ENCODE results near the gene PIN4. TPM values are rescaled to one million over a fixed set of nuclear protein-coding genes. Genes with fewer than 3 reads are reported as not detected.

Gene PIN4
- total RNA-seq (1 to 10 TPM; 4.1 to 9.8 (median 7.1) TPM), total RNA-seq (3.3 to 14.8 (median 9.3) reads per million in 29 experiments)
- total RNA-seq (2013): 11.3 TPM

- WGBS (ENCODE audit: insufficient coverage): 0% methylated on average over 16 of the region's 46 CpGs
These were observed at the start of gene PIN4 for GRCh38 chrX:72181178-72182125. Gene PIN4, plus strand, starts transcription at chrX:72181757. Its CDS starts 29 bp downstream, at chrX:72181786.

GRCh38 chrX:72132456-72132855 is 49.1 kb upstream of the PIN4 start:
- ChIA-PET POLR2A (interaction anchor here in 1 of 2 donors (1.2 kb wide), 1 partner anchor 9 kb away, joined by 5 read pairs; no protein-coding TSS in a partner anchor), CTCF (interaction anchor here in 1 of 2 donors (1.3 kb wide), 1 partner anchor 140 kb away, joined by 5 read pairs; no protein-coding TSS in a partner anchor)
- H3K4me1 Mint-ChIP-seq: peaks cover 11 to 24% (median 14%) of the 10 kb centered on the region in 3 donors
- H3K4me3 Mint-ChIP-seq: peak overlapping the region; percentile 62 to 81 (median 77)
- DNase-seq: no peak
- no peaks in the 10 kb centered on the region for H3K36me3 ChIP-seq (ENCODE audit: control insufficient read depth in 2 of 2, extremely low read depth in 1 of 2, insufficient read depth in 1 of 2, low read length in 1 of 2)
- peaks cover 0 to 18% of the 10 kb centered on the region in 2 experiments for H3K4me1 ChIP-seq (ENCODE audit: control insufficient read depth in 1 of 2, extremely low read depth in 1 of 2, insufficient read depth in 2 of 2, low read length in 2 of 2)
- H3K36me3 Mint-ChIP-seq: peaks cover 3% of the 10 kb centered on the region
- H3K27ac Mint-ChIP-seq: no peak overlapping the region
- H3K27ac ChIP-seq (ENCODE audit: low read length): no peak overlapping the region
- H3K9me3 ChIP-seq: no peaks in the 10 kb centered on the region
- peaks cover 0 to 21% of the 10 kb centered on the region in 2 experiments for H3K27me3 ChIP-seq (replicated peaks in 1 of 2; ENCODE audit: control insufficient read depth in 2 of 2, extremely low read depth in 1 of 2, insufficient read depth in 2 of 2, low read length in 1 of 2)
- H3K27me3 Mint-ChIP-seq: peaks cover 16 to 35% of the 10 kb centered on the region in 2 donors
- H3K9me3 Mint-ChIP-seq: no peaks in the 10 kb centered on the region
- H3K4me3 ChIP-seq (ENCODE audit: control insufficient read depth in 1 of 2, extremely low read depth in 1 of 2, low read length in 1 of 2): peak overlapping the region; percentile 38 to 40
- no CpG with 5 or more reads among the region's 3 CpGs for WGBS (ENCODE audit: insufficient coverage)
- ATAC-seq (replicated peaks in 1 of 4): no peak

More at GRCh38 chrX:72181178-72182125, at the start of gene PIN4:
- H3K27me3 ChIP-seq (replicated peaks in 1 of 2; ENCODE audit: control insufficient read depth in 2 of 2, extremely low read depth in 1 of 2, insufficient read depth in 2 of 2, low read length in 1 of 2): no peaks in the 10 kb centered on the region
- no peak within 1 kb of the TSS for H3K27ac Mint-ChIP-seq
- H3K4me3 ChIP-seq (ENCODE audit: control insufficient read depth in 1 of 2, extremely low read depth in 1 of 2, low read length in 1 of 2): peak within 1 kb of the TSS; percentile 75 to 84
- no peaks in the 10 kb centered on the region for H3K36me3 ChIP-seq (ENCODE audit: control insufficient read depth in 2 of 2, extremely low read depth in 1 of 2, insufficient read depth in 1 of 2, low read length in 1 of 2)
- H3K27ac ChIP-seq (ENCODE audit: low read length): peak within 1 kb of the TSS; percentile 58
- peak; percentile 89 to 95 (median 94) for ATAC-seq (replicated peaks in 1 of 4)
- no peaks in the 10 kb centered on the region for H3K9me3 ChIP-seq
- no peaks in the 10 kb centered on the region for H3K9me3 Mint-ChIP-seq
- peaks cover 7% of the 10 kb centered on the region for H3K36me3 Mint-ChIP-seq
- peak; percentile 64 to 89 (median 71) for DNase-seq
- H3K4me1 ChIP-seq (ENCODE audit: control insufficient read depth in 1 of 2, extremely low read depth in 1 of 2, insufficient read depth in 2 of 2, low read length in 2 of 2): peaks cover 4 to 14% of the 10 kb centered on the region in 2 experiments
- ChIA-PET POLR2A (interaction anchor here (0.6 to 1.4 kb wide), 3 partner anchors 83 to 96 kb away, joined by 3 to 5 read pairs (median 3); partner anchors contain the start of gene RPS4X (in 2 of the 2)), CTCF (interaction anchor here in 1 of 2 donors (0.9 to 1.4 kb wide), 5 partner anchors 55 to 183 kb away, joined by 3 to 5 read pairs (median 4); partner anchors contain the start of gene RPS4X)
- peaks cover 0 to 7% of the 10 kb centered on the region in 2 donors for H3K27me3 Mint-ChIP-seq
- H3K4me3 Mint-ChIP-seq: no peak within 1 kb of the TSS
- H3K4me1 Mint-ChIP-seq: peaks cover 8 to 20% (median 10%) of the 10 kb centered on the region in 3 donors

- CTCF ChIA-PET: no interaction called here
- 90% methylated on average over 2 of the region's 11 CpGs for WGBS (ENCODE audit: insufficient coverage)
- H3K27ac Mint-ChIP-seq: no peak overlapping the region
These were observed 47.6 kb upstream of the PIN4 start for GRCh38 chrX:72133851-72134546.

GRCh38 chrX:72137846-72138495 is 43.6 kb upstream of the PIN4 start:
- Mint-ChIP-seq H3K27me3 (peaks cover 8 to 26% of the 10 kb centered on the region in 2 donors), H3K4me1 (peaks cover 10 to 28% (median 11%) of the 10 kb centered on the region in 3 donors), H3K9me3 (no peaks in the 10 kb centered on the region), H3K27ac (no peak overlapping the region), H3K36me3 (peaks cover 5% of the 10 kb centered on the region), H3K4me3 (no peak overlapping the region)
- Histone ChIP-seq H3K9me3 (no peaks in the 10 kb centered on the region), H3K27ac (ENCODE audit: low read length) (no peak overlapping the region), H3K36me3 (ENCODE audit: control insufficient read depth in 2 of 2, extremely low read depth in 1 of 2, insufficient read depth in 1 of 2, low read length in 1 of 2) (peaks cover 0 to 2% of the 10 kb centered on the region in 2 donors), H3K27me3 (replicated peaks in 1 of 2; ENCODE audit: control insufficient read depth in 2 of 2, extremely low read depth in 1 of 2, insufficient read depth in 2 of 2, low read length in 1 of 2) (no peaks in the 10 kb centered on the region), H3K4me3 (ENCODE audit: control insufficient read depth in 1 of 2, extremely low read depth in 1 of 2, low read length in 1 of 2) (no peak overlapping the region), H3K4me1 (ENCODE audit: control insufficient read depth in 1 of 2, extremely low read depth in 1 of 2, insufficient read depth in 2 of 2, low read length in 2 of 2) (peaks cover 0 to 8% of the 10 kb centered on the region in 2 experiments)
- ATAC-seq (replicated peaks in 1 of 4): no peak
- POLR2A ChIA-PET: no interaction called here
- CTCF ChIA-PET: no interaction called here
- WGBS (ENCODE audit: insufficient coverage): no CpG with 5 or more reads among the region's 9 CpGs
- DNase-seq: no peak

More at GRCh38 chrX:72133851-72134546, 47.6 kb upstream of the PIN4 start:
- no peaks in the 10 kb centered on the region for H3K9me3 Mint-ChIP-seq
- no peaks in the 10 kb centered on the region for H3K9me3 ChIP-seq
- peaks cover 8 to 19% (median 13%) of the 10 kb centered on the region in 3 donors for H3K4me1 Mint-ChIP-seq
- peaks cover 0 to 21% of the 10 kb centered on the region in 2 experiments for H3K27me3 ChIP-seq (replicated peaks in 1 of 2; ENCODE audit: control insufficient read depth in 2 of 2, extremely low read depth in 1 of 2, insufficient read depth in 2 of 2, low read length in 1 of 2)
- H3K4me1 ChIP-seq (ENCODE audit: control insufficient read depth in 1 of 2, extremely low read depth in 1 of 2, insufficient read depth in 2 of 2, low read length in 2 of 2): peaks cover 0 to 18% of the 10 kb centered on the region in 2 experiments
- H3K36me3 ChIP-seq (ENCODE audit: control insufficient read depth in 2 of 2, extremely low read depth in 1 of 2, insufficient read depth in 1 of 2, low read length in 1 of 2): no peaks in the 10 kb centered on the region
- POLR2A ChIA-PET: no interaction called here
- no peak overlapping the region for H3K27ac ChIP-seq (ENCODE audit: low read length)
- H3K36me3 Mint-ChIP-seq: peaks cover 3% of the 10 kb centered on the region
- ATAC-seq (replicated peaks in 1 of 4): no peak
- no peak overlapping the region for H3K4me3 Mint-ChIP-seq
- H3K4me3 ChIP-seq (ENCODE audit: control insufficient read depth in 1 of 2, extremely low read depth in 1 of 2, low read length in 1 of 2): no peak overlapping the region
- H3K27me3 Mint-ChIP-seq: peaks cover 16 to 35% of the 10 kb centered on the region in 2 donors
- no peak for DNase-seq

GRCh38 chrX:72139538-72139937 is 42.0 kb upstream of the PIN4 start:
- peaks cover 0 to 20% of the 10 kb centered on the region in 2 experiments for H3K4me1 ChIP-seq (ENCODE audit: control insufficient read depth in 1 of 2, extremely low read depth in 1 of 2, insufficient read depth in 2 of 2, low read length in 2 of 2)
- CTCF ChIA-PET: no interaction called here
- 87% methylated on average over 4 of the region's 8 CpGs for WGBS (ENCODE audit: insufficient coverage)

More at GRCh38 chrX:72139538-72139937, 42.0 kb upstream of the PIN4 start:
- H3K27ac Mint-ChIP-seq: no peak overlapping the region
- H3K4me3 ChIP-seq (ENCODE audit: control insufficient read depth in 1 of 2, extremely low read depth in 1 of 2, low read length in 1 of 2): no peak overlapping the region
- H3K4me3 Mint-ChIP-seq: no peak overlapping the region
- H3K4me1 Mint-ChIP-seq: peaks cover 15 to 39% (median 20%) of the 10 kb centered on the region in 3 donors
- H3K9me3 ChIP-seq: no peaks in the 10 kb centered on the region
- ATAC-seq (replicated peaks in 1 of 4) (no peak), DNase-seq (no peak)
- peaks cover 2 to 16% of the 10 kb centered on the region in 2 donors for H3K27me3 Mint-ChIP-seq
- peaks cover 0 to 2% of the 10 kb centered on the region in 2 donors for H3K36me3 ChIP-seq (ENCODE audit: control insufficient read depth in 2 of 2, extremely low read depth in 1 of 2, insufficient read depth in 1 of 2, low read length in 1 of 2)
- no peaks in the 10 kb centered on the region for H3K9me3 Mint-ChIP-seq
- peaks cover 5% of the 10 kb centered on the region for H3K36me3 Mint-ChIP-seq
- no peak overlapping the region for H3K27ac ChIP-seq (ENCODE audit: low read length)
- POLR2A ChIA-PET: no interaction called here
- no peaks in the 10 kb centered on the region for H3K27me3 ChIP-seq (replicated peaks in 1 of 2; ENCODE audit: control insufficient read depth in 2 of 2, extremely low read depth in 1 of 2, insufficient read depth in 2 of 2, low read length in 1 of 2)
